Coronary artery (tissue), 2 donors: ENCODE measurements around the gene C9orf85.
"Not testable (repeated sequence)": the region's sequence is repeated elsewhere in the genome, so short reads cannot be mapped to it uniquely, and the experiment has no call there.

ENCODE experiments used
- DNase-seq: peaks from one replicate; pipeline ENCODE4 v3.0.0-alpha.2; 2017; ENCODE audit warnings: low spot score
- H3K27ac ChIP-seq, 2 donors: fragments of 200-600 bp; sonication (generic); one replicate each; pipeline ENCODE4 v1.5.1; 2016 to 2019
- H3K4me3 ChIP-seq: fragments of 200-600 bp; sonication (generic); 2 replicates; pipeline ENCODE4 v1.5.1; 2016; ENCODE audit warnings: mild to moderate bottlenecking, moderate library complexity
- CTCF ChIP-seq: fragments of 200-600 bp; sonication (generic); IDR thresholded peaks from one replicate; pipeline ENCODE4 v1.5.1; 2019; ENCODE audit warnings: antibody characterized with exemption

The C9orf85 gene

GRCh38 chr9:72006501-72006900 is 95.1 kb downstream of the C9orf85 start:
- Histone ChIP-seq H3K27ac (no peak overlapping the region), H3K4me3 (no peak overlapping the region)
- DNase-seq: no peak
- no peak for TF ChIP-seq CTCF

- not testable (repeated sequence) for H3K27ac ChIP-seq, DNase-seq, H3K4me3 ChIP-seq
Measured at GRCh38 chr9:72007726-72008125, 96.3 kb downstream of the C9orf85 start.

- Histone ChIP-seq H3K27ac (no peak overlapping the region), H3K4me3 (no peak overlapping the region)
- no peak for TF ChIP-seq CTCF
- DNase-seq: no peak
Measured at GRCh38 chr9:72012646-72013045, 101.2 kb downstream of the C9orf85 start.

GRCh38 chr9:72013292-72013760 is 101.9 kb downstream of the C9orf85 start:
- no peak overlapping the region for H3K4me3 ChIP-seq
- no peak overlapping the region for H3K27ac ChIP-seq
- DNase-seq: no peak
- no peak for TF ChIP-seq CTCF

GRCh38 chr9:72022841-72023240 is 111.4 kb downstream of the C9orf85 start:
- Histone ChIP-seq H3K4me3 (no peak overlapping the region), H3K27ac (no peak overlapping the region)
- DNase-seq: no peak
- no peak for TF ChIP-seq CTCF
